GM10847 (cell line): Measurements from ENCODE around the gene FARP2.

Experiments
- POLR2A ChIP-seq: IDR thresholded peaks from 2 replicates; pipeline ENCODE4 v1.6.1; 2011; ENCODE audit not compliant: insufficient read length; ENCODE audit errors: extremely low read depth

FARP2 gene

DNA sequence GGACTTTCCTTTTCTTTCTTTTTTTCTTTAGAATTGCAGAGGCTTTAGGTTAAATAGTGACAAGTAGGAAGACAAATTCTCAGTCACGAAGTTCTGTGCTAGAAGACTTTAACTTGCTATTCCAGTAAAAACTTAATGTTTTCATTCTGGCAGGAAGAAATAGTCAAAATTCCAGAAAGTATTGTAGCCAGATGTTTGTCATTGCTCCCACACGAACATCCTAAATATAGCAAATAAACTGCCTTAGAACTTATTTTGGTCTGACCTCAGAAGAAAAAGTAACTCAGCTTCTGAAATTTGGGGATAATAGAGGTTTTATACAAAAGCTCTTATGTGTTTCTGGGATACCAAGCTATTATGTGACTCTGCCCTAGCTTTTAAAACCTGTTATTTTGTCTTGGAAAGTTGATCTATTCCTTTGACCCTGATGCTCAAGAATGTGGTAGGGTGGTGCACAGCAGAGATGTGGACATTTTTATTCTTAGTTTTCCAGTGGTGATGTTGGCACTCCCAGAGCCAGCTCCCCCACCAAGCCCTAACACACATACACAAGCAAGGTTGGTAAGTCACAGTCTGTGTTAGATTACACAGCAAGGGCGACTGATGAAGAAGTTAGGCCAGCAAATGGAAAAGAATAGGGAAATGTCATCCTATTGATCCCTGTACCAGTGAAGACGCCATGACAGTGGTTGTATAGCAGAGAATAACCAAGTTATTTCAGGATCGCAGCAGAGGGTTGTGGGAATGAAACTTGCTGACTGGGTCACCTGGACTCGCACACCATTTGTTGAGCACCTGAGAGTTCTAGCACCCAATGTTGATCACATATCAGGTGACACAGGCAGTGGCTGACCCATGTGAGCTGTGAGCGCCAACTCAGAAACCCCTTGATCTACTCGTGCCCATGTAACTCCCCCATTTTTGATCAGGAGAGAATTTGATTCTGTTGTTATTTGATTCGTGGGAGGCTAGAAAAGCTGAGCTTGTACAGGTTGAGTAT is 23.7 kb downstream of the FARP2 start:
- no peak for TF ChIP-seq POLR2A

DNA sequence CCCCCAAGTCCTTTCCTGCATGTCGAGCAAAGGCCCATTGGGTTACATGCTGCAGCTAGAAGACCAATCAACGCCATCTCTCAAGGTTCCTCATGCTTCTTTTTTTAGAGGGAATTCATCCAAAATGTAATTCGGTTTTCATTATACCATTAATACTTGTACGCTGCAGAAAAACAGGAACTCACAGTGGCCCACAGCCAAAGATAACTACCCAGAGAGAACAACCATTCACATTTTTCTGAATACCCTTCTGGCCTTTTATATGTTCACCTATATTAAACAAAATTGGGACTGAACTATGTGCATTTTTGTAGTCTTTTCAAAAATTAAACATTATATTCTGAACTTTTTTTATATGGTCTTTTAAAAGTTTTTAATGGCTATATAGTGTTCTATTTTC is 25.8 kb downstream of the FARP2 start:
- TF ChIP-seq POLR2A = no peak

DNA sequence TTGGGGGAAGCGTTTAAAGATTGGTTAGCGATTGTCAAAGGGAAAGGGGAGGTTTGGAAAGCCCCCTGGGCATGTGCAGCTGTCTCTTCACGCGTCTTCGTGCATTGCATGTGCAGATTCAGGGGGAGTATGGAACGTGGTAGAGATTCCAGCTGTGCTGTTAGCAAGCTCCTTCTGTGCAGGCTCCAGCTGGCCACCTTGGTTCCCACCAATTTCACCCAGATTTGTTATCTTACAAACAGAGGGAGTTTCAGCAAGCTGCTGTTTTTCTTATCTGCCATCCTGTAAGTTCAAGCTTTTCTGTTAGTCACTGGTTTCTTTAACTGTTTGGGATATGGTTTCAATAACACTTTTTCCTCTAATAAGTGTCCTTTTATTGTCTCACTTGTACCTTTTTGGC is 30.4 kb downstream of the FARP2 start:
- no peak for TF ChIP-seq POLR2A

DNA sequence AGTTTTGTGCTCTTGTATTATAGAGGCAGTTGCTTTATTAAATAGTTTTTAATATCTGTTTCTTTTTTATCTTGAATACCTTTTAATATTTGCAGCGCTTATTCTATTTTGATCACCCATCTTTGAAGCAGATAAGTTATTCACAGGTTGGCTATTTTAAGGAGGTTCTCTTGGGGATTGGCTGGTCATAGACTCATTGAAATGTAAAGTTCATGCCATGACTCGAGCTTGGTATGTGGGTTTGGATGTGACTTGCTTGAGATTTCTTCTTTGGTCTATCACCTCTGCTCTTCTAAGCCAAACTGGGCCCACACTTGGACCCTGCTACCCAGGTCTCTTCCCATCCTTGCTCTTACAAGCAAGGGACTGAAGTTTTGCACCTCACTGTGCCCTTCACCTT is 33.6 kb downstream of the FARP2 start:
- no peak for TF ChIP-seq POLR2A

DNA sequence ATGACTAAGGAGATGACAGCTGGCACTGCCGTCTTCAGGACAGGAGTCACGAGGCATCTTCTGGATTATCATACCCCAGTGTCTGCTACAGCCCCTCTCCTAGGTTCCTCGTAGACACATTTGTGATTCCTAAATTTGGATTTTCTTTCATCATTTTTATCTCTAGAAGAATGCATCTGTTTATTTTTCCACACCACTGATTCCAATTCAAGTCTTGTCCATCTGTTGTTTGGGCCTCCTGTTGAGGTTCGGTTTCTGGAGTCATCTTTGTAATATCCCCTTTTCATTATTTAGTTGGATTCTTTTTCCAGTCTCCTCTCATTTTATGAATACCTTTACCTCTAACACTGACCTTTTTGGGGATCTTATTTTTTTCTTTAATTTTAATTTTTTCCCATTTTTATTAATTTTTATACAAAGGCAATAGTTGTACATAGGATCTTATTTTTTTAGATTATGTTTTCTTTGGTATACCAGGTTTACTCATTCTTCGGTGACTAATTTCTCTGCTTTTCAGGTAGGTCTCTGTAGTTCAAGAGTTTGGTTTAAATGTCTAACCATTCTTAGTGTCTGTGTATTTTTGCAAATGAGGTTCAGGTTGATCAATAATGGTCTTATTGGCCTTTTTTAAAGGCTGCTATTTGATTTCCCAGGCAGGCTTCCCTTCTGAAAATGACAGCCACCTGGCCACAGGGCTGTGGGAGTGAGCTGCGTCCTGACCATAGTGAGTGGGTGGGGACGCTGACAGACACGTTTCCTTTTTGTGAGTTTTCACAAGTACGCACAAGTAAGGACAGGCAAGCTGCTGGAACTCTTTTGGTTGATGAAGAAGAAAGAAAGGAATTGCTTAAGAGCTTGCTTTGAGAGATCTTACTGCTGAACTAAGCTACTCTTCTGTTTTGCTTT is 34.5 kb downstream of the FARP2 start:
- no peak for TF ChIP-seq POLR2A

DNA sequence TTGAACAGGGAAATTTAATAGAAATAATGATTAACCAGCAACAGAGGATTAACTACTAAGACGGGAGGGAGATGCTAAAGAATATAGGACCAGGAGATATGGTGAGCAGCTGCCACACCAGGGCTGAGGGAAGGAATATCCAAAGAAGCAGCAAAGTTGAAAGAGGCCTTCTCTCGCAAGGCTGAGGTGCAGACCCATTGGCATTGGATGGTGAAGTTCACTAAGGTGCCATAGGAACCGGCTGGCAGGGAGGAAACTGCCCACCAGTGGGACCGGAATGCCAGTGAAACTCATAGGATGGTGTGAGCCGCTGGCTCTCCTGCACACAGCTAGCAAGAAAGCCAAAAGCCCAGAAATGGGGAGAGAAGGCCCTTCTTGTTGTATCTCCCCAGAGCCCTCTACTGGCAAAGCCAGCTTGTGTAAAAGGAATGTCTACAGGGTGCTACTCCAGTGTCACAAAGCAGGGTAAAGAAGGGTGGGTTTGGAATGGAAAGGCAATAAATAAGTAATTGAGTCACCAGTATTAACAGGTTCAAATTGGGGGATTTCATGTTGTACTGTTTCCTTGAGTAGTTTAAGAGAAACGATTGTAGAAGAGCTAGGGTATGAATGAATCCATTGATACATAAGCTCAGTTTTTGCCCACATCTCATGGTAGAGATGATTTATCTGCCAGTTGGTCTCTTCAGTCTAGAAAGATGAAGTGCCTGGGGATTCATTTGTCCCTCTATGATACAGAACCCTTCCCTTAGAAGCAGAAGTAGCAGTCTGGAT is 36.0 kb downstream of the FARP2 start:
- TF ChIP-seq POLR2A = no peak

DNA sequence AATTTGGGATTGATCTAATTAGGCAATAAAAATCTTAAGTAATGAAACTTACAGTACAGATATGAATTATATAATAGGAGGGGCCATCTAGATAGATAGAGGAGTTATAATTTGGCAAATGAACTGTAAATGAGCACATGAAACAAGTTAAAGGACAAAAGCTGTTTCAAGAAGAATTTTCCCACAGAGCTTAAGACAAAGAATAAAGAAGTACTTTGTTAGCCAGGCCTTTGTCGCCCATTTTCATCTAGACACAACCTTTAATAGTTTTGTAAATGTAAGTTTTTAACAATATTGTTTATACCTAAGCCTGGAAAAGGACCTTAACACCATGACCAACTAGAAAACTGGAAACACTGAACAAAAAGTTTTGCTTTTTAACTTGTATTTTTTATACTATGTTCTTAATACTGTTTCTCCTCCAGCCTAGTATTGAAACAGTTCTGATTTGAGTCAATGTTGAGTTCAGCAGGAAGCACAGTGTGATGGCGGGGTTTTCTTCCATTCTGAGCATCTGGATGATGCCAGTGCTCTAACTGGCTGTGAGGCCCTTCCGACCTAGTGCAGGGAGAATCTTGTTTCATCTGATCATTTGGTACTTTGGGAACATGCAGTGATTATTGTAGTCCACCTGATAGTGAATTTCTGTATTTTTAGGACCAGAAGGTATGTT is 37.6 kb downstream of the FARP2 start:
- TF ChIP-seq POLR2A = no peak

DNA sequence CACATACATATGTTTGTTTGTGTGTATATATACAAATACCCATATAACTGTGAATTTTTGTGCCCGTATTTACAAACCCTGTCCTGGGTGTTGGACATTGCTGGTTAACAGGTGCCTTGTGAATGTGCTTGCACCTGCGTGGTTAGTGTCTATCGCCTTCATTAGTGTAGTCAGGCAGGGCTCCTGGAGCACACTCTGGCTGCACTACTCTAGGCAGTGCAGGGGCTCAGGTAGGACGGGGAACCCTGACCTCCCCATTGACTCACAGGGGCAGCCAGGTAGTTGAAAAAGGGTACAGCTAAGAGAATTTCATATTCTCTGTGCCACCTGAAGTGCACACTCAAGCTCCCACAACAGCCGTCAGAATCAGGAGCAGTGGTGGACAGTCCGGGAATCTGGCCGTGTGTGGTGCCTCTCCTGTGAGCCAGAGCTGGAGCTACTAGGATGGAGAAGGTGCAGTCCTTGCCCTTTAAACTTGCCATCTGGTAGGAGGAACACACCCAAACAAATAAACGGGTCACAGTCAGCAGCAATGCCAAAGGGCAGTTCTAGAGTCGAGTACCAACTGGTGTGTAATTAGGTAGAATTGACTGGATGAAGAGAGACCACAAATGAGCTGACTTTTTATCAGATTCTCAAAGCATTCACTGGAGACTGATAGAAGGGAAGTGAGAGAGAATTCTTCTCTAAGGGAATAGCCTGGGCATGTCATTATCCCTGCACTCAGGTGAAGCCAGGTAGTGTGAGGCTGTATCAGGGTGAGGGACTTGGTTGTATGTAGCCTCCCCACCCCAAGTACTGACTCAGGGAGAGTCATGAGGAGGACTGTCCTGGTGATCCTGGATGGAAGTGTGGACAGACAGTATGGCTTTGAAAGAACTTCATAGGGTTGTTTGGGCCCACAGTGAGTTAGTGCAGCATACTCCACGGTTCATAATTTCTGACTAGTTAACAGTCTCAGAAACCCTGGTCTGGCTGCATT is 44.1 kb downstream of the FARP2 start:
- no peak for TF ChIP-seq POLR2A

DNA sequence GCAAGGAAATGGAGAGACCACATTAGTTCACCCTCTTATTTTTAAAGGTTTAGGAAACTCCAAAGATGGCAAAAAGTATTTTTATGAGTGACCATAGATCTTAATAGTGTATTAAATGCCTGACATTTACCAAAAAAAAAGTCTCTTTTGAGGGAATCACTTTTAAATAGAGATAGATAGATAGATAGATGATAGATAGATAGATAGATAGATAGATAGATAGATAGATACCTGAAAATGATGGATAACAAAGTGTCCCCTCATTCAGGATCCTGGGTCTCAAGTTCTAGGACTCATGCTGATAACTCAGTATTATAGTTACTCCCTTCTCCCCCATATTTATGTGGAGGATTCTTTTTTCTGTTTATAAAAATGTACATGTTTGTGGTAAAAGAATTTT is 52.8 kb downstream of the FARP2 start:
- TF ChIP-seq POLR2A = no peak

DNA sequence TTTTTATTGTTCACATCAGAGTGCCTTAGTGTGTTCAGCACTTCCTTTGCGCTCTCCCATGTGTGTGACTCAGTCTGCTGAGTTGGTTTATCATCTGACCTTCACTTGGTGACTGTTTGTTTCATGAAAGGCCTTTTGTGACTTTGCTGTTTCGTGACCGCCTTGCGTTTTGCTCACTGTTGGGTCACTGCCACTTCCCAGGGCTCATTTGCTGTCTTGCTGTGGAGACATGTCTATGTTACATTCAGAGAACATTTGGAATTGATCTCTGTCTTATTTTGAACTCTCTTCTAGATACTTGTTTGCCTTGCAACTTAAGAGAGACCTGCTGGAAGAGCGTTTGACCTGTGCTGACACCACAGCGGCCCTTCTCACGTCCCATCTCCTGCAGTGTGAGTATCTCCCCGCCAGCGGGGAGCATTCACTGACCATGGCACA is 54.7 kb downstream of the FARP2 start:
- TF ChIP-seq POLR2A = no peak

DNA sequence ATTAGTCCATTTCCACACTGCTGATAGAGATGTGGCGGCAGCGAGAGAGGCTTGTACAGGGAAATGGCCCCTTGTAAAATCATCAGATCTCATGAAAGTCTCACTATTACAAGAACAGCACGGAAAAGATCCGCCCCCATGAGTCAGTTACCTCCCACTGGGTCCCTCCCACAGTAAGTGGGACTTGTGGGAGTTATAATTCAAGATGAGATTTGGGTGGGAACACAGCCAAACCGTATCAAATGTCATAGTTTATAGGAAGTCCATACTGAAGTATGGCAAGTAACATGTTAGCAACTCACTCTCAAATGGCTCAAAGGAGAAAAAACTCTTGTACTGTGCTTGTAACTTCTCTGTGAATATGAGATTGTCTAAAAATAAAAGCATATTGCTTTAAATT is 56.1 kb downstream of the FARP2 start:
- no peak for TF ChIP-seq POLR2A

DNA sequence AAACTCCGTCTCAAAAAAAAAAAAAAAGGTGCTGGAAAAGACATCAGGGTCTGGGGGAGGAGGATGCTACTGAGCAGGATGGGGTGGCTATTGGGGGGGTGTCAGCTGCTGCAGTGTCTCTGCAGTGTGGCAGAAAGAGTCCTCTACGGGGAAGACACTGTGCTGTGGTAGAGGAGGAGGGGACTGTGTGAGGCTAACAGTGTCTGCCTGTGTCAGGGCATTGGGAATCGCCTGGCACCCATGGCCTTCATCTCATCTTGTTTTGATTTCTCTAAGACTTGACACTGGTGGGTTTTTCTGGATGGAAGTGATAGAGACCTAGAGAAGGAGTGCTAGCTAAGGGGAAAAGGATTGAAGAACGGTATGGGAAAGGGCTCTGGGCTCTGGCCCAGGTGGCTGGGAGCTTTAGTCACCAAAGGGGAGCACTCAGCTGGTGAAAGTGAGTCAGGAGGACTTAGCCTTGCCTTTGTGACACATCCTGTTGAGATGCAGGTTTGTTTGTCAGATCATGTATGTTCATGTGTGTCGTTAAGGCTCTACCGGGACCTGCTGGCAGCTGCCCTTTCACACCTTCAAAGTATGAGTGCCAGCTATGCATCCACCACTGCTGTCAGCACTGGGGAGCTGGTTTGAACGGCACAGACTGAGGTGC is 58.0 kb downstream of the FARP2 start:
- no peak for TF ChIP-seq POLR2A

DNA sequence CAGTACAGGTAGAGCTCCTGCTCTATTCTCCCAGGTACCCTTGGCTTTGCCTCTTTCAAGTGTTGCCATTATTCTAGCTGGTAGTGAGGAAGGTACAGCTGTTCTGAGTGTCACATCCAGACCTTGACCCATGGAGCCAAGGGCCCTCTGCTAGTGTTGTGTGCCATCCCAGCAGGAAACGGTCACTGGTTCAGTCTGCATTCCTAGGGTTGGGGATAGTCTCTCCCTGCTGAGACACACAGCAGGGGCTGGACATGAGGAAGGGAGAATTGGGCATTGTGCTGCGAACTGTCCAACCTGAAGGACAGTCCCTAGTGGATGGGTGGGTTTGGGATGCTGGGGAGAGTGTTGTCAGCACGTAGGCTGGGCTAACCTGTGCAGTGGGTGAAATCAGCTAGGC is 59.1 kb downstream of the FARP2 start:
- no peak for TF ChIP-seq POLR2A
